PC-3 (cell line): ENCODE measurements around the gene LAS1L. TPM values are rescaled to one million over a fixed set of nuclear protein-coding genes. Genes with fewer than 3 reads are reported as not detected.

Source experiments
- ATAC-seq: fragments of 200-7000 bp; cut with Tn5 transposase; 2 replicates; pipeline ENCODE4 v1.9.1; 2020; ENCODE audit warnings: mild to moderate bottlenecking, moderate library complexity
- BruUV-seq: library from RNA; stranded (reverse); fragments of 400-500 nt; replicated peaks from 2 replicates; lab custom pipeline; 2021; lab: Mats Ljungman, UMichigan
- CTCF ChIA-PET: fragments of 300-600 bp; sonication (Branson Sonifier 250); formaldehyde crosslinking; loops from one replicate; lab custom pipeline; 2022; ENCODE audit warnings: antibody characterized with exemption; lab: Charles Lee
- POLR2A ChIA-PET: fragments of 300-600 bp; sonication (Branson Sonifier 250); formaldehyde crosslinking; loops from one replicate; lab custom pipeline; 2022; ENCODE audit warnings: antibody characterized with exemption; ENCODE audit not compliant: unreplicated experiment; lab: Charles Lee
- DNase-seq: peaks from one replicate; pipeline ENCODE4 v3.0.0-alpha.2; 2015
- H2AFZ ChIP-seq: fragments of 300-600 bp; sonication (generic); 2 replicates; pipeline ENCODE4 v1.6.0; 2016; ENCODE audit warnings: antibody characterized with exemption, low read length
- H3F3A ChIP-seq: fragments of 300-600 bp; sonication (generic); one replicate; pipeline ENCODE4 v1.6.0; 2017; ENCODE audit warnings: antibody characterized with exemption, low read length, control low read depth, mild to moderate bottlenecking; ENCODE audit not compliant: unreplicated experiment
- H3K27ac ChIP-seq: fragments of 300-600 bp; sonication (generic); 2 replicates; pipeline ENCODE4 v1.5.1; 2016; ENCODE audit warnings: mild to moderate bottlenecking, low read length
- H3K27me3 ChIP-seq: fragments of 300-600 bp; sonication (generic); 2 replicates; pipeline ENCODE4 v1.6.1; 2016; ENCODE audit warnings: low read length, mixed read lengths
- H3K36me3 ChIP-seq: fragments of 300-600 bp; sonication (generic); 2 replicates; pipeline ENCODE4 v1.6.1; 2016; ENCODE audit warnings: low read depth, mixed run types, low read length, mixed read lengths
- H3K4me1 ChIP-seq: fragments of 300-600 bp; sonication (generic); 2 replicates; pipeline ENCODE4 v1.5.1; 2016; ENCODE audit warnings: low read length; ENCODE audit not compliant: insufficient read depth
- H3K4me2 ChIP-seq: fragments of 300-600 bp; sonication (generic); 2 replicates; pipeline ENCODE4 v1.6.0; 2016; ENCODE audit warnings: low read length
- H3K4me3 ChIP-seq: fragments of 300-600 bp; sonication (generic); 2 replicates; pipeline ENCODE4 v1.5.1; 2016; ENCODE audit warnings: mild to moderate bottlenecking, low read length, mixed read lengths
- H3K79me2 ChIP-seq: fragments of 300-600 bp; sonication (generic); 2 replicates; pipeline ENCODE4 v1.6.1; 2017; ENCODE audit warnings: low read length, mixed read lengths
- H3K9ac ChIP-seq: fragments of 300-600 bp; sonication (generic); 2 replicates; pipeline ENCODE4 v1.6.0; 2016; ENCODE audit warnings: mild to moderate bottlenecking, low read length
- H3K9me2 ChIP-seq: fragments of 300-600 bp; sonication (generic); replicated peaks from 2 replicates; pipeline ENCODE4 v1.6.1; 2016; ENCODE audit warnings: mixed run types, low read length, mixed read lengths
- H3K9me3 ChIP-seq: fragments of 300-600 bp; sonication (generic); 2 replicates; pipeline ENCODE4 v1.6.1; 2016; ENCODE audit warnings: low read length, mixed read lengths
- H4K20me1 ChIP-seq: fragments of 300-600 bp; sonication (generic); 2 replicates; pipeline ENCODE4 v1.6.1; 2016; ENCODE audit warnings: low read length, mixed read lengths
- EZH2 ChIP-seq: fragments of 300-600 bp; sonication (generic); IDR thresholded peaks from one replicate; pipeline ENCODE4 v1.6.1; 2017; ENCODE audit warnings: antibody characterized with exemption, mild to moderate bottlenecking, low read length; ENCODE audit not compliant: unreplicated experiment
- EZH2phosphoT487 ChIP-seq: fragments of 300-600 bp; sonication (generic); IDR thresholded peaks from 2 replicates; pipeline ENCODE4 v1.6.1; 2018; ENCODE audit warnings: mild to moderate bottlenecking, antibody characterized with exemption, low read length, borderline replicate concordance
- intact Hi-C: fragments of 100-400 bp; cut with micrococcal nuclease; formaldehyde crosslinking; loops from 2 replicates; pipeline ENCODE4 v1.9.0; 2023
- total RNA-seq: library from RNA; depleted of rRNA; stranded (reverse); fragments of >200 nt; gene quantifications from 2 replicates; pipeline ENCODE4 v1.2.3, GENCODE V29; 2014
- TF ChIP-seq, protein P1 (sequence below): fragments of 300-600 bp; sonication (generic); conservative IDR thresholded peaks from 2 replicates; pipeline ENCODE4 v1.5.1; 2017; ENCODE audit warnings: antibody characterized with exemption, low read depth, mild to moderate bottlenecking, low read length

Gene LAS1L
- total RNA-seq, 1 experiment from 2014 or later, result 69.0 TPM

GRCh38 chrX:65545456-65545855 lies 10.9 kb upstream of the LAS1L start:
- Histone ChIP-seq H3K9ac (no peak overlapping the region), H3K79me2 (no peaks in the 10 kb centered on the region), H3K4me3 (no peak overlapping the region), H4K20me1 (no peaks in the 10 kb centered on the region), H3K4me1 (no peaks in the 10 kb centered on the region), H3K9me3 (no peaks in the 10 kb centered on the region), H3K9me2 (no peaks in the 10 kb centered on the region), H3K27ac (no peak overlapping the region), H3K4me2 (no peak overlapping the region), H3K36me3 (no peaks in the 10 kb centered on the region), H2AFZ (no peak overlapping the region), H3K27me3 (peaks cover 18% of the 10 kb centered on the region), H3F3A (no peaks in the 10 kb centered on the region)
- DNase-seq, result no peak
- POLR2A ChIA-PET, result no interaction called here
- intact Hi-C loops, result no loop called here
- TF ChIP-seq EZH2phosphoT487, result no peak
- TF ChIP-seq, protein P1, sequence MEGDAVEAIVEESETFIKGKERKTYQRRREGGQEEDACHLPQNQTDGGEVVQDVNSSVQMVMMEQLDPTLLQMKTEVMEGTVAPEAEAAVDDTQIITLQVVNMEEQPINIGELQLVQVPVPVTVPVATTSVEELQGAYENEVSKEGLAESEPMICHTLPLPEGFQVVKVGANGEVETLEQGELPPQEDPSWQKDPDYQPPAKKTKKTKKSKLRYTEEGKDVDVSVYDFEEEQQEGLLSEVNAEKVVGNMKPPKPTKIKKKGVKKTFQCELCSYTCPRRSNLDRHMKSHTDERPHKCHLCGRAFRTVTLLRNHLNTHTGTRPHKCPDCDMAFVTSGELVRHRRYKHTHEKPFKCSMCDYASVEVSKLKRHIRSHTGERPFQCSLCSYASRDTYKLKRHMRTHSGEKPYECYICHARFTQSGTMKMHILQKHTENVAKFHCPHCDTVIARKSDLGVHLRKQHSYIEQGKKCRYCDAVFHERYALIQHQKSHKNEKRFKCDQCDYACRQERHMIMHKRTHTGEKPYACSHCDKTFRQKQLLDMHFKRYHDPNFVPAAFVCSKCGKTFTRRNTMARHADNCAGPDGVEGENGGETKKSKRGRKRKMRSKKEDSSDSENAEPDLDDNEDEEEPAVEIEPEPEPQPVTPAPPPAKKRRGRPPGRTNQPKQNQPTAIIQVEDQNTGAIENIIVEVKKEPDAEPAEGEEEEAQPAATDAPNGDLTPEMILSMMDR, result no peak
- TF ChIP-seq EZH2, result no peak
- no peak for ATAC-seq
- CTCF ChIA-PET, result no interaction called here
- BruUV-seq, result no TSS peak

DNA sequence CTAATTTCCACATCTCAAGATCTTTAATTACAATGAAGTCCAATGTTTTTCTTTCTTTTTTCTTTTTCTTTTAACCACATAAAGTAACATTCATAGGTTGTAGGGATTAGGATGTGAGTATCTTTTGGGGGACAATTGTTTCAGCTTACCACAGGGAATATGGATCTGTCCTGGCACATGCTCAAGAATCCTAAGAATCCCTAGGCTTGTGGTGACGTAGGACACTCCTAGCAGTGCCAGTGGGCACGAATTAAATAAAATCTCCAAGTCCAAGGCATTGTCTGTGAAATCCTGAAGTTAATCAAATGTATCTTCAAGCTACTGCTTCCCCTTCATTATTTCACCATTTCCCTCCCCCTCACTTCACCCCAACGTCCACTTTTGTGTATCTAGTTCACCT lies 2.6 kb upstream of the LAS1L start:
- H3K4me1 ChIP-seq, result peaks cover 16% of the 10 kb centered on the region
- ChIA-PET POLR2A (no interaction called here), CTCF (no interaction called here)
- no peak overlapping the region for H3K4me2 ChIP-seq
- H2AFZ ChIP-seq, result no peak overlapping the region
- ATAC-seq (no peak), DNase-seq (no peak)
- TF ChIP-seq EZH2phosphoT487 (no peak), EZH2 (no peak)
- TF ChIP-seq, protein P1, result no peak
- peaks cover 4% of the 10 kb centered on the region; the same call in 1 of the 2 replicates for H3K27me3 ChIP-seq
- H4K20me1 ChIP-seq, result peaks cover 17% of the 10 kb centered on the region; the same call in 1 of the 2 replicates
- H3K4me3 ChIP-seq, result no peak overlapping the region
- H3K79me2 ChIP-seq, result peaks cover 24% of the 10 kb centered on the region
- H3K9ac ChIP-seq, result no peak overlapping the region
- no peaks in the 10 kb centered on the region for H3K9me3 ChIP-seq
- intact Hi-C loops, result no loop called here
- H3K9me2 ChIP-seq, result no peaks in the 10 kb centered on the region
- H3K27ac ChIP-seq, result no peak overlapping the region
- H3F3A ChIP-seq, result no peaks in the 10 kb centered on the region
- H3K36me3 ChIP-seq, result peaks cover 8% of the 10 kb centered on the region
- no TSS peak for BruUV-seq

- CTCF ChIA-PET, result no interaction called here
- POLR2A ChIA-PET, result no interaction called here
- Histone ChIP-seq H3F3A (no peaks in the 10 kb centered on the region), H3K27me3 (no peaks in the 10 kb centered on the region), H3K27ac (no peak overlapping the region), H3K4me2 (no peak overlapping the region), H3K9ac (no peak overlapping the region), H3K9me3 (no peaks in the 10 kb centered on the region), H2AFZ (0 out of 2 replicates have a peak overlapping the region, but pooled peaks have one; percentile 1), H3K36me3 (peaks cover 13% of the 10 kb centered on the region), H3K4me1 (peaks cover 16% of the 10 kb centered on the region), H3K79me2 (peaks cover 33% of the 10 kb centered on the region), H3K4me3 (no peak overlapping the region), H4K20me1 (peaks cover 17% of the 10 kb centered on the region; the same call in 1 of the 2 replicates), H3K9me2 (no peaks in the 10 kb centered on the region)
- TF ChIP-seq, protein P1, result no peak
- TF ChIP-seq EZH2phosphoT487 (no peak), EZH2 (no peak)
- ATAC-seq, result no peak
- intact Hi-C loops, result no loop called here
- BruUV-seq, result no TSS peak
- peak; percentile 62 for DNase-seq
Measured at GRCh38 chrX:65536291-65536690, 1.7 kb upstream of the LAS1L start.
